ENCODE data around the gene CST7.

Gene CST7

DNA sequence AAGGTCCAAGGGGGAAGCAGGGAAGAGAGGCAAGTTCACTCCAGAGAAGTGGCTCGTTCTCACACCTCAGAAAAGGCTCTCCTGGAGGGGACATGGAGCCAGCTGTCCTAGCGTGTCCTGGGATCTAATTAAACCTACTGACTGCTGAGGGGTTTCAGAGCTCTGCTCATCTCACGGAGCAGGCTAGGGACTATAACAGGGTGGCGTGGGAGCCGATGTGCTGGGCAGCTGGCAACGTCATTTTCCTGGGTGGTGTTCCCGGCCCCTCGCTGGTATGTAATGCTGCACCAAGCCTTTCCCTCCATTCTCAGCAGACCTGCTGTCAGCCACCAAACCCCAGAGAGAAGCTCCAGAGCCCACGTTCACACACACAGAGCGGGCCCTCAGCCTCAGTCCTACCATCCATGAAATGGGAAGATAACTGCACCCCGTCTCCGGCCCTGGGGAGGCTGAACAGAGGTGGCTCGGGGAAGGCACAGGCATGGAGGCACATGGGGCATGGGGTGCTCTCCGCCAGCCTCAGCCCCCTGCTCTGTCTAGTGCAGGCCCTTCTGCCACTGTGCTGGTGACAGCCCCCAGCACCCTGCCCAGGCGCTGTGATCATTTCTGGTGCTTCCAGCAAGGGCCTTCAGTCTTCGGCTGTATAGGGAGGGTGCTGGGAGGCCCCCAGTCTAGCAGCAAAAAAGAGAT, 1.9 kb downstream of the CST7 start:
- TF ChIP-seq CTCF (IDR thresholded peaks at IDR 0.05; ENCODE audit: extremely low read depth, missing control alignments): no peak

GRCh38 chr20:24951536-24952083, 2.5 kb downstream of the CST7 start:
- DNase-seq (ENCODE audit: low spot score): no peak
- no peak for TF ChIP-seq CTCF (IDR thresholded peaks at IDR 0.05; ENCODE audit: extremely low read depth, missing control alignments)

More for the DNA sequence above, 1.9 kb downstream of the CST7 start:
- no peak for DNase-seq (ENCODE audit: low spot score)

- no peak for TF ChIP-seq CTCF (IDR thresholded peaks at IDR 0.05; ENCODE audit: extremely low read depth, missing control alignments)
- no peak for DNase-seq (ENCODE audit: low spot score)
Observed at GRCh38 chr20:24952376-24953208, 3.5 kb downstream of the CST7 start.

GRCh38 chr20:24953209-24953575, 4.1 kb downstream of the CST7 start:
- no peak for DNase-seq (ENCODE audit: low spot score)
- TF ChIP-seq CTCF (IDR thresholded peaks at IDR 0.05; ENCODE audit: extremely low read depth, missing control alignments): no peak

- no peak for DNase-seq (ENCODE audit: low spot score)
- TF ChIP-seq CTCF (IDR thresholded peaks at IDR 0.05; ENCODE audit: extremely low read depth, missing control alignments): no peak
Observed at GRCh38 chr20:24953621-24954133, 4.6 kb downstream of the CST7 start.

DNA sequence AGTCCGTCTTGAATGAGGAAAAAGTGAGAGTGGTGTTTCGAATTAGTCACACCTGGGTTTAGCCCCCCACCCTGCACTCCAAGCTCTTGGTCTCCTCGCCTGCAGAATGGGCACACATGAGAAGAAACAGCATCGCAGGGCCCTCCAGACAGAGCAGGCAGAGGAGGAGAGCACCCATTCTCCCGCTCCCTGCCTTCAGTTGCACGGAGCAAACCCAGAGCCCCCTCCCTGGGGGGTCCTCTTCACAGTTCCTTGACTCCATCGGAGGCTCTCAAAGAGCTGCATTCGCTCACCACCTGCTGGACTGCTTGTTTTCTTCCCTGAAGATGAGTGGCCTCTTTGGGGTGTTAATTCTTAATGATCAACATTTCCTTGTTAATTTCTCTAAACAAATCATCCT, 5.1 kb downstream of the CST7 start:
- DNase-seq (ENCODE audit: low spot score): no peak
- no peak for TF ChIP-seq CTCF (IDR thresholded peaks at IDR 0.05; ENCODE audit: extremely low read depth, missing control alignments)

DNA sequence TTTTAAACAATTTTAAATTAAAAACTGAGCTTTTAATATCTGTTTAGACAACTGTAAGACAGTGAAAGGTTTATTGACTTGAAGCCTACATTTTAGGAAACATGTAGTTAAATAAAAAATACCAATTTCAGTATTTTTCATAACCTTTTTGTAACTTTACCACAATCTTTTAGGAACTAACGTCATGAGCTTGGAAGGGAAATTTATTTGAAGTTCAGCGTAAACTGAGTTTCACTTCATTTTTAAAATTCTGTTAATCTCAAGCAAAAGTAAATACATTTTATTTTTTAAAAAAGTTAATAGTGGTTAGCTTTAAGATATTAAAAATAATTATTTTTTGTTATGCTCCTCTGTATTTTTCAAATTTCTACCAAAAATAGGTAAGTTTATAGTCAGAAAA, 5.5 kb downstream of the CST7 start:
- DNase-seq (ENCODE audit: low spot score): no peak
- TF ChIP-seq CTCF (IDR thresholded peaks at IDR 0.05; ENCODE audit: extremely low read depth, missing control alignments): no peak
